SU-DHL-6 (cell line): ENCODE measurements around the gene JOSD1.

Source experiments
- H2AFZ ChIP-seq: fragments of 200-600 bp; sonication (generic); 2 replicates; pipeline ENCODE4 v1.6.1; 2014; ENCODE audit warnings: low read depth, mild to moderate bottlenecking, moderate library complexity, mixed read lengths, antibody characterized with exemption, low read length; ENCODE audit not compliant: severe bottlenecking
- H3F3A ChIP-seq: fragments of 200-600 bp; shearing (Covaris generic); 2 replicates; pipeline ENCODE4 v1.6.0; 2016; ENCODE audit warnings: antibody characterized with exemption, mild to moderate bottlenecking; ENCODE audit not compliant: insufficient read depth
- H3K27ac ChIP-seq: fragments of 200-600 bp; sonication (generic); 2 replicates; pipeline ENCODE4 v1.5.1; 2016; ENCODE audit warnings: low read depth, mild to moderate bottlenecking, low read length, moderate library complexity, mixed read lengths
- H3K27me3 ChIP-seq: fragments of 200-600 bp; sonication (generic), shearing (Covaris generic); 2 replicates; pipeline ENCODE4 v1.6.0; 2014; ENCODE audit warnings: mild to moderate bottlenecking, low read length
- H3K36me3 ChIP-seq: fragments of 200-600 bp; sonication (generic); 2 replicates; pipeline ENCODE4 v1.6.1; 2014; ENCODE audit warnings: mild to moderate bottlenecking, low read length, mixed read lengths
- H3K4me2 ChIP-seq: fragments of 300-600, 200-600 bp; shearing (Covaris generic), sonication (generic); 2 replicates; pipeline ENCODE4 v1.6.0; 2014; ENCODE audit warnings: low read length, low read depth, mild to moderate bottlenecking; ENCODE audit not compliant: poor library complexity, severe bottlenecking
- H3K4me3 ChIP-seq: fragments of 200-600 bp; sonication (generic); 2 replicates; pipeline ENCODE4 v1.5.1; 2014; ENCODE audit warnings: antibody characterized with exemption, low read length, mild to moderate bottlenecking, mixed read lengths; ENCODE audit not compliant: insufficient read depth, poor library complexity, severe bottlenecking
- H3K79me2 ChIP-seq: fragments of 200-600 bp; sonication (generic); 2 replicates; pipeline ENCODE4 v1.6.1; 2014; ENCODE audit warnings: mild to moderate bottlenecking, low read length, moderate library complexity; ENCODE audit not compliant: insufficient read depth
- H3K9ac ChIP-seq: fragments of 200-600 bp; sonication (generic); 2 replicates; pipeline ENCODE4 v1.7.0; 2014; ENCODE audit warnings: mild to moderate bottlenecking, low read length
- H3K9me2 ChIP-seq: fragments of 200-600 bp; sonication (generic); replicated peaks from 2 replicates; pipeline ENCODE4 v1.6.1; 2014; ENCODE audit warnings: low read length; ENCODE audit not compliant: insufficient read depth
- H3K9me3 ChIP-seq: fragments of 200-600 bp; sonication (generic); 2 replicates; pipeline ENCODE4 v1.6.1; 2014; ENCODE audit warnings: low read length, mixed read lengths; ENCODE audit not compliant: insufficient read depth
- H4K20me1 ChIP-seq: fragments of 200-600 bp; sonication (generic); 2 replicates; pipeline ENCODE4 v1.6.1; 2014; ENCODE audit warnings: low read depth, mild to moderate bottlenecking, antibody characterized with exemption, low read length, moderate library complexity, mixed read lengths
- CTCF ChIP-seq: fragments of 200-600 bp; sonication (generic); IDR thresholded peaks from one replicate; pipeline ENCODE4 v1.5.1; 2017; ENCODE audit warnings: antibody characterized with exemption, mild to moderate bottlenecking, low read length, moderate library complexity; ENCODE audit not compliant: insufficient read depth, poor library complexity, severe bottlenecking
- EZH2phosphoT487 ChIP-seq: fragments of 200-600 bp; sonication (generic), shearing (Covaris generic); conservative IDR thresholded peaks from 2 replicates; pipeline ENCODE4 v1.6.1; 2018; ENCODE audit warnings: mild to moderate bottlenecking, antibody characterized with exemption, low read length, moderate library complexity, mixed read lengths

JOSD1 gene

DNA sequence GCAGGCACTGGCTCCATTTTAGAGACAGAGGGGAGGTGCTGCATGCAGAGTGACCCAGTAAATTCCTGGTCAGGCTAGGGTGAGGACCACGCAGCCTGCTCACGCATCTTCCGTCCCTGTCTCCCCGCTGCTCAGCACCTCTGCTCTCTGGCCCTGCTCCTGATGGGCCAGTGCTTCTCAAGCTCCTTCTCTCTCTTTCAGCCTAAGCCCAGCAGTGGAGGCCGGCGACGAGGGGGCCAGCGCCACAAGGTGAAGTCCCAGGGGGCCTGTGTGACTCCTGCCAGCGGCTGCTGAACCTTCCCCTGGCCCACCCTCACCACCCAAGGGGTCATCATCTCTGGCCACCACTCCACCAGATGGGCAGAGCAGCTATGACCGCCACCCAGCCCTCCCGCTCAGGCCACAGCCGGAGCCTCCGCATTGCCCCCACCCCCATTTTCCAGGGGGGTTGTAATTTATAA is 29.7 kb upstream of the JOSD1 start:
- H3K9me3 ChIP-seq: no peaks in the 10 kb centered on the region
- H3K27me3 ChIP-seq: no peaks in the 10 kb centered on the region
- no peaks in the 10 kb centered on the region for H3K9me2 ChIP-seq
- H3F3A ChIP-seq: peaks cover 9% of the 10 kb centered on the region; the same call in 1 of the 2 replicates
- H3K9ac ChIP-seq: no peak overlapping the region
- no peaks in the 10 kb centered on the region for H3K79me2 ChIP-seq
- no peak overlapping the region for H3K4me3 ChIP-seq
- no peaks in the 10 kb centered on the region for H4K20me1 ChIP-seq
- TF ChIP-seq CTCF: no peak
- TF ChIP-seq EZH2phosphoT487: no peak
- no peak overlapping the region for H2AFZ ChIP-seq
- no peak overlapping the region for H3K27ac ChIP-seq
- H3K4me2 ChIP-seq: no peak overlapping the region
- H3K36me3 ChIP-seq: no peaks in the 10 kb centered on the region

DNA sequence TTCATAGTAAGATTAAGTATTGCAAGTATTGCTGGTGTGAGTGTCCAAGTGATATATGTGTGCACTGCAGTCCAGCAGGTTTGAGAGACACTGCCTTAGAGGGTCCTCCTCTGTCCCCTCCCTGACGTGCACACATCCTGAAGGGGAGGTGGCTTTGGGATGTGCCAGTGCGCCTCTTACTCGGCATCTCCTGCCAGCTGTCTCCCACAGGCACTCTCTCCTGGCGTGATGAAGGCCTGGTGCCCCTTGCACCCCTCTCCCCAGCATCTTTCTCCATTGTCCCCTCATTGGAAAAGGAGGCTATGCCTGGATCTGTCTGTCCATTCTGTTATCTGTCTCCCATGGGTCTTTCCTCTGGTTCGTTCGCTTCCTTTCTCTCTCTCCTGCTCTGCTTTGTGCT is 29.2 kb upstream of the JOSD1 start:
- Histone ChIP-seq H3K4me2 (no peak overlapping the region), H3K4me3 (no peak overlapping the region), H2AFZ (no peak overlapping the region), H3K36me3 (no peaks in the 10 kb centered on the region), H3K9me2 (no peaks in the 10 kb centered on the region), H4K20me1 (no peaks in the 10 kb centered on the region), H3K27ac (no peak overlapping the region), H3K79me2 (no peaks in the 10 kb centered on the region), H3F3A (peaks cover 5% of the 10 kb centered on the region; the same call in 1 of the 2 replicates), H3K27me3 (no peaks in the 10 kb centered on the region), H3K9ac (no peak overlapping the region), H3K9me3 (no peaks in the 10 kb centered on the region)
- TF ChIP-seq CTCF (no peak), EZH2phosphoT487 (no peak)

GRCh38 chr22:38728871-38729796 is 28.4 kb upstream of the JOSD1 start:
- TF ChIP-seq EZH2phosphoT487 (no peak), CTCF (no peak)
- Histone ChIP-seq H3K36me3 (no peaks in the 10 kb centered on the region), H3K9me2 (no peaks in the 10 kb centered on the region), H3K4me3 (no peak overlapping the region), H4K20me1 (no peaks in the 10 kb centered on the region), H3K79me2 (no peaks in the 10 kb centered on the region), H3K9ac (no peak overlapping the region), H3K27me3 (no peaks in the 10 kb centered on the region), H3K4me2 (no peak overlapping the region), H2AFZ (no peak overlapping the region), H3K27ac (no peak overlapping the region), H3F3A (peaks cover 5% of the 10 kb centered on the region; the same call in 1 of the 2 replicates), H3K9me3 (no peaks in the 10 kb centered on the region)
